GM12872 (cell line): ENCODE results near the gene SLC6A3.

Experiments
- TF ChIP-seq, protein P1 (sequence below): IDR thresholded peaks from 3 replicates; pipeline ENCODE4 v1.5.1; 2011; ENCODE audit warnings: low read depth, mild to moderate bottlenecking, low read length, moderate library complexity; ENCODE audit not compliant: insufficient read depth

Gene SLC6A3

DNA sequence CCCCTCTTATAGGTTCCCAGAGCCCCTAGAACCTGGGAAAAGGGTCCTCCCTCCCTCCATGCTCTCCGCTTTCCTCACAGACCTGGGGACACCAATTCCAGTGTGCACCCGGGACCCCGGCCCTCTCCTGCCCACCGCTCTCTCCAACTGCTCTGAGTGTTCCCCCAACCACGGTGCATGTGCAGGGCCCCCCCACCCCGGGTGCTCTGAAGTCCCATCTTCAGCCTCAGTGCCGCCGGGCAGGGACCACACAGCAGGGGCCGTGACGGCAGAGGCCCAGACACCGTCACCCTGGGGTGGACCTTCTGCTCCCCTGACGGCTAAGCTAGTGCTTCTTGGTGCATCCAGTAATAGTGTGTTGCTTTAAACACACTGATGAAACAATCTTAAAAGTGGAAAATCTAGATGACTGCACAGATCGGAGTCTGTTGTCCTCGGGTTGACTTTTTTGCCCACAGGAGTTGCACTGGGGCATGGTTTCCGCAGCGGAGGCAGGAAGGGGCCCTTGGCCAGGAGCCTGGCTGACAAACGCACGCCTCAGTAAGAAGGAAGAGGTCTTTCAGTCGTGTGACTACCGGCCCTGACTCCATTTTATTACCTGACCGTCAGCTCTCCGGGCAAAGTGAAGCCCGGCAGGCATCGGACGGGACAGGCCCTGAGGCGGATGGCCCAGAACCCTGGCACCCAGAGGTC is 36.2 kb upstream of the SLC6A3 start:
- TF ChIP-seq, protein P1, sequence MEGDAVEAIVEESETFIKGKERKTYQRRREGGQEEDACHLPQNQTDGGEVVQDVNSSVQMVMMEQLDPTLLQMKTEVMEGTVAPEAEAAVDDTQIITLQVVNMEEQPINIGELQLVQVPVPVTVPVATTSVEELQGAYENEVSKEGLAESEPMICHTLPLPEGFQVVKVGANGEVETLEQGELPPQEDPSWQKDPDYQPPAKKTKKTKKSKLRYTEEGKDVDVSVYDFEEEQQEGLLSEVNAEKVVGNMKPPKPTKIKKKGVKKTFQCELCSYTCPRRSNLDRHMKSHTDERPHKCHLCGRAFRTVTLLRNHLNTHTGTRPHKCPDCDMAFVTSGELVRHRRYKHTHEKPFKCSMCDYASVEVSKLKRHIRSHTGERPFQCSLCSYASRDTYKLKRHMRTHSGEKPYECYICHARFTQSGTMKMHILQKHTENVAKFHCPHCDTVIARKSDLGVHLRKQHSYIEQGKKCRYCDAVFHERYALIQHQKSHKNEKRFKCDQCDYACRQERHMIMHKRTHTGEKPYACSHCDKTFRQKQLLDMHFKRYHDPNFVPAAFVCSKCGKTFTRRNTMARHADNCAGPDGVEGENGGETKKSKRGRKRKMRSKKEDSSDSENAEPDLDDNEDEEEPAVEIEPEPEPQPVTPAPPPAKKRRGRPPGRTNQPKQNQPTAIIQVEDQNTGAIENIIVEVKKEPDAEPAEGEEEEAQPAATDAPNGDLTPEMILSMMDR, result no peak

DNA sequence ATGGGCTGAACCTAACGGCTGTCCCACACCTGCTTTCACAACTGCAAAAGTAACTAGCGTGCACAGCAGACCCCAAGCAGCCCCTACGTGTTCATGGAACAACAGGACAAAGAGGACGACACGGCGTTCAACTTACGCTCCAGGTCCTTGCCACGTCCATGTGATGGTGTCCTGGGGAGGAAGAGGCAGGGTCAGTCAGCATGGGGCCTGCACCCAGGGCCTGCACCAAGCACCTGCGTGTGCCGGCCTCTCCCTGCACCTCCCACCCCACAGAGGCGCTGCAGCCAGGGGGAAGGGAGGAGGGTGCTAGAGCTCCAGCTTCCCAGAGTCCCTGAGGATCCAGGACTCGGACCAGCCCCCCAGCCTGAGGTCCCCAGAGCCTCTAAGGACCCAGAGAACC is 35.6 kb upstream of the SLC6A3 start:
- TF ChIP-seq, protein P1, result no peak

DNA sequence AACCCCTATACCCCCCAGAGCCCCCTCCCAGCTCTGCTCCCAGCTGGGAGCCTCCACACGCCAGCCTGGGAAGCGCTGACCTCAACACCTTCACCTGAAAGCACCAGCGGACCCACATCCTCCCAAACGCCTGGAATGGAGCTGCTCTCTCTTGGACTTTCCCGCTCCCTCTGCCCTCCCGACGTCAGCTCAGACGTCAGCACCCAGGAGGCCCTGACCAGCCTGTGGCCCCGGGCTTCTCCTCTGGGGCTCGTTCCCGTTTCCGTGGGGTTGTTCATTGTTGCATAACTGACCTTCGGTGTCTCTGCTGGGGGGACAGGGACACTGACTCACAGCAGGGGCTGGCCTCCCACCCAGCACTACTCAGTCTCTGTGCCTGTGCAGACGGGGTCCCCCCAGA is 35.0 kb upstream of the SLC6A3 start:
- TF ChIP-seq, protein P1, result no peak

DNA sequence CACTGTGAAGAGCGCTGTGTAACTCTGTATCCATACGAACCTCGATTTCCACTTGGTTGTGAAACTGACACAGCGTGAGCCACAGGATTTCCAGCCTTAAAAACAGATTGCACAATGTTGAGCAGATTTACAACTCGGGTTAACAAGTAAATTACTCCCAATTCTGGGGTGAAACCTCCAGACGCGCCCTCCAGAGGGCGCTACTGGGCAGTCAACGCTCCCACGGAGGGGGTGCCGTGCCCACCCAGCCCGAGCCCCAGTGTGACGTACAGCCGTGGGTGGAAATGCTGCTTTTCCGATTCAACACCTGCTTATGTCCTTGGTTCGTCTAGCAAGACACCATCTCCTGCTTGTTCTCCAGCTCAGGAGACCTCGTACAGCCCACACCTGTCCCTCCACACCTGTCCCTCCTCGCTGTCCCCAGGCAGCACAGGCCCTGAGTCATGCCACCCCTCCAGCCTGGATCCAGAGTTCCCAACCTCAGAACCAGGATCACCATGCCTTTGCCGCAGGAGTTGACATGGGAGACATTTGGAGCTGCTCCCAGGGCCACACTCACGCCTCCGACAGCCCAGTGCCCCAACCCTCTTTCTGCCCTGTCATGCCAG is 34.4 kb upstream of the SLC6A3 start:
- TF ChIP-seq, protein P1, result peak; percentile 88

DNA sequence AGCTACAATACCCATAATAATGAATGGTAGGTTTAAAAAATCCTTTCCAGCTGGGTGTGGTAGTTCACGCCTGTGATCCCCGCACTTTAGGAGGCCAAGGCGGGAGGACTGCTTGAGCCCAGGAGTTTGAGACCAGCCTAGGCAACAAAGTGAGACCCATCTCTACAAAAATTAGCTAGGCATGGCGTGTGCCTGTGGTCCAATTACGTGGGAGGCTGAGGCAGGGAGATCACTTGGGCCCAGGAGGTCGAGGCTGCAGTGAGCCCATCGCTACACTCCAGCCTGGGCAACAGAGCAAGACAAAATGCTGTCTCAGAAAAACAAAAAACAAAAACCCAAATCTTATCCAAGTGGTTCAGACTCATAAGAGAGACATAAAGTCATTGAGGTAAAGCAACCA is 33.8 kb upstream of the SLC6A3 start:
- TF ChIP-seq, protein P1, result no peak

DNA sequence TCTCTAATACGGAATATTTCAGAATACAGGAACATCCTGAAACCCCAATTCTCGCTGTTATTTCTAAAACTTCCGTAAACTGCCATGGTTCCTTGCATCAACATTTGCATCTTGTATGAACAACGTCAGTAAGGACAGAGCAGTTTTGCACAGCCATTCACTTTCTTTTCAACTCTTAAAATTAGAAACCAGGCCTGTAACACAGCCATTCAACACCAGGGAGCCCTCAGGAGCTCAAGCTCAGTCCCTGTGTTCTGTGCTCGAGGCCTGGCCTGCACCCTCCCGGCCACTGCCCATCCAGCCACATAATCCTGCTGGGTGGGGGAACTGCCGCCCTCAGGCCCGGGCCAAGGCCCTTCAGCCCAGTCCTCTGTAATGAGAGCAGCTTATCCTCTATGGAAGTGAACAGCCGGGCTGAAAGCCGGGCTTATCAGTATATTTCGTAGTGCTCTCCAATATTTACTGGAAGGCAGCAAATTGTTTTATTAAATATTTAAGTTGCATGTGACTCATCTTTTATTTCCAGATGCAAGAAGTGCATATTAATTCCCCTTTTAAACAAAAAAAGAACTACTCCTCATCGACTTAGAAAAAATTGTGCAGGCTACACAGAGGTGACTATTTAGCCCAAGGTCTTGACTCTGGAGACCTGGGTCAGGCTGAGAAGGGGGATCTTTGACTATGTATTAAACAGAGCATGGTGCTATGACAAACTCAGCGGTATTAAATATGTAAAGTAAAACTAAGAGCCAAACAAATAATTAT is 33.2 kb upstream of the SLC6A3 start:
- TF ChIP-seq, protein P1, result no peak

DNA sequence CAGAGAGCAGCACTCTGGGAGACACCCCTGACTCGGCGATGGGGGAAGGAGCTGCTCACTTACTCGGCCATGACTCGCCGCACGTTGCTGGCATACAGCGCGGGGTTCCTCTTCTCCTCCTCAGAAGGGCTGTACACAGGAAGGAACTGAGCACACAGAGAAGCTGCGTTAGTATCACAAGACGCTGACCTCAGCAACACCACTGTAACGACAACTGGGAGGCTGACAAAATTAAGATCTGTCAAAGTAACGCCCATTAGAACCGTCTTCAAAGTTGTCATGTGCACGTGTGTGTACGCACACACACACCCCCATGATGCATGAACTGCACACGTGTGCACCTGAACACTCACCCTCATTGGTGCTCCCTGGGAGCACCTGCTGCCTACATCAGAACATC is 32.1 kb upstream of the SLC6A3 start:
- TF ChIP-seq, protein P1, result no peak
